Spleen (tissue), 11 donors: Measurements from ENCODE around the gene SEMA5A. TPM values are rescaled to one million over a fixed set of nuclear protein-coding genes. Genes with fewer than 3 reads are reported as not detected.

Experiments used
- DNase-seq: peaks from one replicate; pipeline ENCODE4 v3.0.0-alpha.2; 2020
- H3K27ac ChIP-seq, 8 donors: fragments of 200-600 bp; sonication (generic) in 7 of 8; 1 replicate in 4 of 8; 2 replicates in 4 of 8; pipeline versions ENCODE4 v1.5.0 to v1.8.0; 2016 to 2021; ENCODE audit warnings: inconsistent platforms in 4 of 8, mild to moderate bottlenecking in 4 of 8, moderate library complexity in 1 of 8
- H3K27me3 ChIP-seq, 7 donors: fragments of 200-600 bp; sonication (generic) in 6 of 7; replicated peaks in 1 of 7; 1 replicate in 4 of 7; 2 replicates in 3 of 7; pipeline versions ENCODE4 v1.5.0 to v1.8.0; 2016 to 2021; ENCODE audit warnings: inconsistent platforms in 3 of 7, mild to moderate bottlenecking in 1 of 7
- H3K36me3 ChIP-seq, 6 donors: fragments of 200-600 bp; sonication (generic) in 5 of 6; 1 replicate in 4 of 6; 2 replicates in 2 of 6; pipeline versions ENCODE4 v1.5.0 to v1.8.0; 2016 to 2021; ENCODE audit warnings: inconsistent platforms in 2 of 6
- H3K4me1 ChIP-seq, 6 donors: fragments of 200-600 bp; sonication (generic) in 5 of 6; 1 replicate in 3 of 6; 2 replicates in 3 of 6; pipeline versions ENCODE4 v1.5.0 to v1.8.0; 2016 to 2021; ENCODE audit warnings: inconsistent platforms in 3 of 6
- H3K4me3 ChIP-seq, 8 donors: fragments of 200-600 bp; sonication (generic) in 7 of 8; 1 replicate in 4 of 8; 2 replicates in 4 of 8; pipeline versions ENCODE4 v1.5.0 to v1.8.0; 2016 to 2021; ENCODE audit warnings: inconsistent platforms in 4 of 8, mild to moderate bottlenecking in 4 of 8, moderate library complexity in 2 of 8
- H3K9me3 ChIP-seq, 8 donors: fragments of 200-600 bp; sonication (generic) in 7 of 8; 1 replicate in 4 of 8; 2 replicates in 4 of 8; pipeline versions ENCODE4 v1.5.0 to v1.8.0; 2016 to 2021; ENCODE audit warnings: inconsistent platforms in 4 of 8
- POLR2A ChIP-seq, 3 donors: fragments of 450-650 bp; IDR thresholded peaks; one replicate each; pipeline ENCODE4 v1.5.1; 2017; ENCODE audit warnings: antibody characterized with exemption in 3 of 3, mild to moderate bottlenecking in 1 of 3
- POLR2AphosphoS5 ChIP-seq, 3 donors: sonication (generic); formaldehyde crosslinking; IDR thresholded peaks; one replicate each; pipeline ENCODE4 v1.5.1; 2017; ENCODE audit warnings: antibody characterized with exemption in 3 of 3
- WGBS, 5 donors: extraction: QIAGEN DNeasy Blood & Tissue Kit in 3 of 5; methylation state at CpG; one replicate each; pipeline versions ENCODE4 v1.1.5 to v1.1.7; 2013 to 2018; 5-methylcytosine and 5-hydroxymethylcytosine counted together
- intact Hi-C: fragments of 100-400 bp; cut with DNase I; formaldehyde crosslinking; loops from one replicate; pipeline ENCODE4 v1.15.0; 2023; ENCODE audit warnings: low total_unique reads
- polyA plus RNA-seq, 3 donors: library from polyadenylated mRNA; stranded (reverse); fragments of 200-250 nt; gene quantifications; one replicate each; pipeline ENCODE4 v1.2.1, GENCODE V29; 2013
- total RNA-seq, 7 donors: library from RNA; depleted of rRNA in 3 of 7; stranded (reverse); fragments of >200 nt in 3 of 7; fragmentation: NEBNext Ultra II Directional in 4 of 7; extraction: Animal tissue kit (Norgen Biotek cat#: 25700) in 4 of 7; gene quantifications; one replicate each; pipeline versions ENCODE4 v1.1.0 to v1.2.1, GENCODE V29; 2016 to 2021
- TF ChIP-seq, protein P1 (sequence below), 11 experiments: fragments of 200-600 bp in 7 of 11; fragments of 450-650 bp in 4 of 11; sonication (generic) in 4 of 11; IDR thresholded peaks in 8 of 11; conservative IDR thresholded peaks in 3 of 11; 1 replicate in 7 of 11; 2 replicates in 4 of 11; pipeline versions ENCODE4 v1.4.0 to v1.8.0; 2016 to 2021; ENCODE audit warnings: antibody characterized with exemption in 11 of 11, inconsistent platforms in 4 of 11, mild to moderate bottlenecking in 1 of 11
- donor health status: healthy with polysubstance abuse.
- donor health status: DM: no; HTN: no; CAD: no; lungs with moderate emphysema.
- donor health status: DM: no; HTN: no; CAD: no.
- donor health status: Bipolar disorder and iron deficiency.
- donor health status: healthy.
- donor health status: DM: no; HTN: no; CAD: no.
- donor health status: DM: yes; HTN: yes; CAD: no.

The SEMA5A gene
- total and polyA plus RNA-seq, 10 donors: 1.4 to 30.9 (median 13.1) TPM

DNA sequence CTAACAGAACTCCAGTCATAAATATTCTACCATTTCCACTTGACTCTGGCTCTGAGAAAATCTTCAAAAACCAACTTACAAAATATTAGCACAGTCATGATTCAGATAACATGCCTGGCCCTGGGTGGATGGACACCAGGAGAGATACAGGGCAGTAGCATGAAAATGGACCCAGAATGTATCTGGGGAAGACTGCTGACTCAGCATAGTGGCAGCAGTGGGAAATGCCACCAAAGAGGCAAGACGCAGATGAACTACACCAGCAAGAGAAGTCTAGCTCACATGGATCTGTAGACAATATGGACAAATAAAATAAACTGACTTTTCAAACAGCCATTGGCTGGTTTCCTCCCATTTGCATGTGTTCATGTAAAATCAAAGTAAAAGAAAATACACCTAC, 359.8 kb downstream of the SEMA5A start:
- H3K36me3 ChIP-seq: no peaks in the 10 kb centered on the region
- no peak overlapping the region for H3K4me3 ChIP-seq
- WGBS, 5 donors: 85 to 100% (median 91%) methylated on average over 1 of the region's 1 CpG
- H3K9me3 ChIP-seq: no peaks in the 10 kb centered on the region
- intact Hi-C loops: no loop called here
- H3K27me3 ChIP-seq: no peaks in the 10 kb centered on the region
- DNase-seq: no peak
- no peaks in the 10 kb centered on the region for H3K4me1 ChIP-seq
- TF ChIP-seq POLR2A (IDR thresholded peaks at IDR 0.05) (no peak), POLR2AphosphoS5 (IDR thresholded peaks at IDR 0.05) (no peak)
- TF ChIP-seq, protein P1, sequence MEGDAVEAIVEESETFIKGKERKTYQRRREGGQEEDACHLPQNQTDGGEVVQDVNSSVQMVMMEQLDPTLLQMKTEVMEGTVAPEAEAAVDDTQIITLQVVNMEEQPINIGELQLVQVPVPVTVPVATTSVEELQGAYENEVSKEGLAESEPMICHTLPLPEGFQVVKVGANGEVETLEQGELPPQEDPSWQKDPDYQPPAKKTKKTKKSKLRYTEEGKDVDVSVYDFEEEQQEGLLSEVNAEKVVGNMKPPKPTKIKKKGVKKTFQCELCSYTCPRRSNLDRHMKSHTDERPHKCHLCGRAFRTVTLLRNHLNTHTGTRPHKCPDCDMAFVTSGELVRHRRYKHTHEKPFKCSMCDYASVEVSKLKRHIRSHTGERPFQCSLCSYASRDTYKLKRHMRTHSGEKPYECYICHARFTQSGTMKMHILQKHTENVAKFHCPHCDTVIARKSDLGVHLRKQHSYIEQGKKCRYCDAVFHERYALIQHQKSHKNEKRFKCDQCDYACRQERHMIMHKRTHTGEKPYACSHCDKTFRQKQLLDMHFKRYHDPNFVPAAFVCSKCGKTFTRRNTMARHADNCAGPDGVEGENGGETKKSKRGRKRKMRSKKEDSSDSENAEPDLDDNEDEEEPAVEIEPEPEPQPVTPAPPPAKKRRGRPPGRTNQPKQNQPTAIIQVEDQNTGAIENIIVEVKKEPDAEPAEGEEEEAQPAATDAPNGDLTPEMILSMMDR (IDR thresholded peaks at IDR 0.05 in 8 of 11, conservative IDR thresholded peaks at IDR 0.05 in 3 of 11): no peak
- no peak overlapping the region for H3K27ac ChIP-seq

DNA sequence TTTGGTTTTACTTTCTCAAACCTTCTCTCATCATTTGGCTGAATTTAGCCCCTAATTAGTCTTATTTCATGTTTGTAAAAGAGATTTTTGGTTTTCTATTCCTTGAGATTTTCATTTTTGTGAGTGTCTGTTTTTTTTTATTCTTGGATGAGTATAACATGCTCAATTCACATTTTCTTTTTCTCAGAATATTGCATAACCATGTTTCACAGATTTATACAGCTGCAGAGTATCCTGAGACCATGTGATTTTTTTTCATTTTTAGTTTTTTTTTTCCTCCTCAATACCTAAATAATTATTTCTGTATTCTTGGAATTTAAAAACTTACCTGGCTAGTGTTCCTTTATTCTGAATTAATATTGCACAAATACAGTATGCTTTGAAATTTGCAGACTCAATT, 361.9 kb downstream of the SEMA5A start:
- Histone ChIP-seq H3K27me3 (no peaks in the 10 kb centered on the region), H3K4me3 (no peak overlapping the region), H3K36me3 (no peaks in the 10 kb centered on the region), H3K9me3 (no peaks in the 10 kb centered on the region), H3K4me1 (no peaks in the 10 kb centered on the region), H3K27ac (no peak overlapping the region)
- intact Hi-C loops: no loop called here
- DNase-seq: no peak
- no peak for TF ChIP-seq POLR2A (IDR thresholded peaks at IDR 0.05)
- TF ChIP-seq, protein P1 (IDR thresholded peaks at IDR 0.05 in 8 of 11, conservative IDR thresholded peaks at IDR 0.05 in 3 of 11): no peak
- TF ChIP-seq POLR2AphosphoS5 (IDR thresholded peaks at IDR 0.05): no peak

DNA sequence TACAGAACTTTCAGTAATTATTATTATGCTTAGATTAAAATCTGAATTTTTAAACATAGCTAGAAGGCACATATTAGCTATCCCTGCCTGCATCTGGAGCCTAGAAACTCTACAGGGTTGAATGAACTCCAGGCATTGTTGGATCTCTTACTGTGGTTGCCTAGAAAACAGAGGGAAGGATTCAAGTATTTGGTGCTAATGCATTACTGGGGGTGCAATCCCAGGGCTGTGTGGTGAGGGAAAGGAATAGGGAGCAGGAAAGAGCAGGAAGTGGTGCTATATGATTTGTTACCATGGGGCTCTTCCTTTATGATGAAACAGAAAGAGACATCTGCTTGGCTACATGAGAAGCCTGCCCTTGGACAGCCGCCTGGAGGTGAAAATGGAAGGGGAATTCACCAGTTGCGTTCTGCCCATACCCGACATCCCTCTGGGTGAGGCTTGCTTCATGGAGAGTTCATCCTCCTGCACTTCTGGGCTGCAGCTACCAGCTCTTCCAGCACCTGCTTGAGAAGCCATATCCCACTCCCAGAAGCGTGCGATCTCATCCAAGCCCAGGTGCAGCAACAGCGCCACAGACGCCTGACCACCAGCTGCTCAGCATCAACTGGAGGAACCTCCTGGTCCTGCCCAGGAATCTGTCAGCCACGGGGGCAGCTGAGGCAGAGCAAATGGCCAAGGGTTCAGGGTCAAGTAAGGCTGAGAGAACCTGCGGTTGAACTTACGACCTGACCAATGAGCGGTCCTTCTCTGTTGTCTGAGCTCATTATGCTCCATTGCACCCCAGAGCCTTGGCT, 362.8 kb downstream of the SEMA5A start:
- Histone ChIP-seq H3K27ac (no peak overlapping the region), H3K36me3 (no peaks in the 10 kb centered on the region), H3K4me3 (no peak overlapping the region), H3K9me3 (no peaks in the 10 kb centered on the region), H3K27me3 (no peaks in the 10 kb centered on the region), H3K4me1 (no peaks in the 10 kb centered on the region)
- TF ChIP-seq POLR2AphosphoS5 (IDR thresholded peaks at IDR 0.05) (no peak), POLR2A (IDR thresholded peaks at IDR 0.05) (no peak)
- TF ChIP-seq, protein P1 (IDR thresholded peaks at IDR 0.05 in 8 of 11, conservative IDR thresholded peaks at IDR 0.05 in 3 of 11): no peak
- intact Hi-C loops: no loop called here
- DNase-seq: no peak
- 84 to 91% (median 90%) methylated on average over 11 of the region's 11 CpGs for WGBS, 5 donors

DNA sequence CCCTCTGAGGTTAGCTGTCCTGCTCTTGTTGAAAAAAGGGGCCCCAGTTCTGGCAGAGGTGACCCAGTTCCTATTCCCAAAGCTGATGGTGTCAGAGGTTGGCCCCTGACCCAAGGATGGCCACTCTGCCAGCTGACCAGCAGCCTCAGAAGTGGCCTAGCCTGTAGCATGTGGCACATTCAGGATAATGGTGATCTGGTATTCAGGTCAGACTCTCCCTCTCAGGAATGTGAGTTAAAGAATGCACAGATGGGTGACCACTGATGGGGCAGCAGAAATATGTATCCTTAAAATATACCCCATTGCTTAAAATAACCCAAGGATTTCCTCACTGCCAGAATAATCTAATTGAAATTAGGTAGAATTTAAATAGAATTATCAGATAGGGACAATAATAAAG, 369.2 kb downstream of the SEMA5A start:
- intact Hi-C loops: no loop called here
- no peak overlapping the region for H3K4me3 ChIP-seq

More for the DNA sequence above, 369.2 kb downstream of the SEMA5A start:
- TF ChIP-seq, protein P1 (IDR thresholded peaks at IDR 0.05 in 8 of 11, conservative IDR thresholded peaks at IDR 0.05 in 3 of 11): no peak
- TF ChIP-seq POLR2A (IDR thresholded peaks at IDR 0.05) (no peak), POLR2AphosphoS5 (IDR thresholded peaks at IDR 0.05) (no peak)
- DNase-seq: no peak
- Histone ChIP-seq H3K36me3 (no peaks in the 10 kb centered on the region), H3K27me3 (no peaks in the 10 kb centered on the region), H3K4me1 (no peaks in the 10 kb centered on the region), H3K27ac (no peak overlapping the region), H3K9me3 (peaks cover 0 to 10% (median 0%) of the 10 kb centered on the region in 8 donors)
